Stimulated activated CD4-positive, alpha-beta T cell treated with anti-CD3 and anti-CD28 coated beads, TNF-alpha, amount 100 ng/mL, for 48 hours (primary cell): ENCODE measurements around the gene FAM171A2.

Experiments used
- DNase-seq, 3 donors: peaks; one replicate each; pipeline ENCODE4 v3.0.0-alpha.2; 2020; ENCODE audit warnings: low read depth in 3 of 3

Gene FAM171A2

GRCh38 chr17:44323359-44324091 lies 40.1 kb downstream of the FAM171A2 start:
- DNase-seq, result no peak

- DNase-seq, result no peak
Observed at GRCh38 chr17:44322236-44322895, 41.3 kb downstream of the FAM171A2 start.

GRCh38 chr17:44321246-44322120 lies 42.2 kb downstream of the FAM171A2 start:
- no peak for DNase-seq

GRCh38 chr17:44320066-44320465 lies 43.6 kb downstream of the FAM171A2 start:
- DNase-seq, result no peak

GRCh38 chr17:44318077-44318892 lies 45.4 kb downstream of the FAM171A2 start:
- DNase-seq, result no peak

- no peak for DNase-seq
Observed at GRCh38 chr17:44317545-44317944, 46.1 kb downstream of the FAM171A2 start.

GRCh38 chr17:44315760-44316731 lies 47.6 kb downstream of the FAM171A2 start:
- DNase-seq, result no peak

- peak in 2 of 3 donors; percentile 29 to 47 for DNase-seq
Observed at GRCh38 chr17:44314869-44315661, 48.6 kb downstream of the FAM171A2 start.

- no peak for DNase-seq
Observed at GRCh38 chr17:44314524-44314868, 49.2 kb downstream of the FAM171A2 start.

GRCh38 chr17:44314031-44314430 lies 49.6 kb downstream of the FAM171A2 start:
- DNase-seq, result no peak

- DNase-seq, result no peak
Observed at GRCh38 chr17:44312396-44313104, 51.1 kb downstream of the FAM171A2 start.

- DNase-seq, result no peak
Observed at GRCh38 chr17:44311562-44312181, 52.0 kb downstream of the FAM171A2 start.

- DNase-seq, result no peak
Observed at GRCh38 chr17:44310609-44311376, 52.9 kb downstream of the FAM171A2 start.

GRCh38 chr17:44310188-44310587 lies 53.5 kb downstream of the FAM171A2 start:
- no peak for DNase-seq

- no peak for DNase-seq
Observed at GRCh38 chr17:44309472-44309871, 54.2 kb downstream of the FAM171A2 start.

- DNase-seq, result no peak
Observed at GRCh38 chr17:44308865-44309264, 54.8 kb downstream of the FAM171A2 start.

- peak; percentile 67 to 81 (median 72) for DNase-seq
Observed at GRCh38 chr17:44308320-44308818, 55.3 kb downstream of the FAM171A2 start, which contains the start of gene RUNDC3A. TSS of gene RUNDC3A (plus strand) at chr17:44308601. CDS start at chr17:44308833, 232 bp downstream.
